ENCODE data around the gene INTS11. TPM values are rescaled to one million over a fixed set of nuclear protein-coding genes. Genes with fewer than 3 reads are reported as not detected.
A peak's percentile ranks its signal among the peaks of the same experiment; 100 is the strongest.

Gene INTS11
- total and polyA plus RNA-seq, 9 of the 15 experiments (the other 6 are each of a cell fraction or from before 2014, with no cell fraction given): 3.6 to 183 (median 110) TPM

- TF ChIP-seq TCF7L2 (IDR thresholded peaks at IDR 0.05; ENCODE audit: low read depth, low read length): no peak
- TF ChIP-seq CAMTA2 (CRISPR knock-in tag; conservative IDR thresholded peaks at IDR 0.05): no peak
- 0 out of 2 replicates have a peak, but pooled peaks have one; percentile 15 for TF ChIP-seq STAT6 (CRISPR knock-in tag; IDR thresholded peaks at IDR 0.05)
- TF ChIP-seq CREB1 (IDR thresholded peaks at IDR 0.05): no peak; the same call in 1 of the 2 replicates
- TF ChIP-seq CREB1 (CRISPR knock-in tag; IDR thresholded peaks at IDR 0.05): peak; percentile 53
- no peak; a peak in 1 of 6 replicates for TF ChIP-seq CTCF (IDR thresholded peaks at IDR 0.05 in 2 of 3, conservative IDR thresholded peaks at IDR 0.05 in 1 of 3; ENCODE audit: insufficient read depth in 2 of 3, low read depth in 1 of 3, low read length in 3 of 3)
- TF ChIP-seq ZNF239 (CRISPR knock-in tag; IDR thresholded peaks at IDR 0.05): 0 out of 2 replicates have a peak, but pooled peaks have one; percentile 16
- no peak for TF ChIP-seq BRD9 (IDR thresholded peaks at IDR 0.05; ENCODE audit: low read depth, partially characterized antibody)
- no peak for TF ChIP-seq TAF7 (tag; IDR thresholded peaks at IDR 0.05)
- TF ChIP-seq TEAD2 (tag; IDR thresholded peaks at IDR 0.05): no peak
- no peak for TF ChIP-seq RBM39 (optimal IDR thresholded peaks at IDR 0.05; ENCODE audit: low read depth, low read length)
- TF ChIP-seq CBFA2T3 (IDR thresholded peaks at IDR 0.05): no peak
- TF ChIP-seq HDAC3 (IDR thresholded peaks at IDR 0.05; ENCODE audit: borderline replicate concordance, partially characterized antibody): no peak
- TF ChIP-seq, protein P1, sequence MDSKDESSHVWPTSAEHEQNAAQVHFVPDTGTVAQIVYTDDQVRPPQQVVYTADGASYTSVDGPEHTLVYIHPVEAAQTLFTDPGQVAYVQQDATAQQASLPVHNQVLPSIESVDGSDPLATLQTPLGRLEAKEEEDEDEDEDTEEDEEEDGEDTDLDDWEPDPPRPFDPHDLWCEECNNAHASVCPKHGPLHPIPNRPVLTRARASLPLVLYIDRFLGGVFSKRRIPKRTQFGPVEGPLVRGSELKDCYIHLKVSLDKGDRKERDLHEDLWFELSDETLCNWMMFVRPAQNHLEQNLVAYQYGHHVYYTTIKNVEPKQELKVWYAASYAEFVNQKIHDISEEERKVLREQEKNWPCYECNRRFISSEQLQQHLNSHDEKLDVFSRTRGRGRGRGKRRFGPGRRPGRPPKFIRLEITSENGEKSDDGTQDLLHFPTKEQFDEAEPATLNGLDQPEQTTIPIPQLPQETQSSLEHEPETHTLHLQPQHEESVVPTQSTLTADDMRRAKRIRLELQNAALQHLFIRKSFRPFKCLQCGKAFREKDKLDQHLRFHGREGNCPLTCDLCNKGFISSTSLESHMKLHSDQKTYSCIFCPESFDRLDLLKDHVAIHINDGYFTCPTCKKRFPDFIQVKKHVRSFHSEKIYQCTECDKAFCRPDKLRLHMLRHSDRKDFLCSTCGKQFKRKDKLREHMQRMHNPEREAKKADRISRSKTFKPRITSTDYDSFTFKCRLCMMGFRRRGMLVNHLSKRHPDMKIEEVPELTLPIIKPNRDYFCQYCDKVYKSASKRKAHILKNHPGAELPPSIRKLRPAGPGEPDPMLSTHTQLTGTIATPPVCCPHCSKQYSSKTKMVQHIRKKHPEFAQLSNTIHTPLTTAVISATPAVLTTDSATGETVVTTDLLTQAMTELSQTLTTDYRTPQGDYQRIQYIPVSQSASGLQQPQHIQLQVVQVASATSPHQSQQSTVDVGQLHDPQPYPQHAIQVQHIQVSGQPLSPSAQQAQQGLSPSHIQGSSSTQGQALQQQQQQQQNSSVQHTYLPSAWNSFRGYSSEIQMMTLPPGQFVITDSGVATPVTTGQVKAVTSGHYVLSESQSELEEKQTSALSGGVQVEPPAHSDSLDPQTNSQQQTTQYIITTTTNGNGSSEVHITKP (IDR thresholded peaks at IDR 0.05; ENCODE audit: partially characterized antibody): no peak
- TF ChIP-seq SMC3 (conservative IDR thresholded peaks at IDR 0.05; ENCODE audit: insufficient read depth, low read depth, low read length): 0 out of 2 replicates have a peak, but pooled peaks have one; percentile 2
- TF ChIP-seq ATF7 (IDR thresholded peaks at IDR 0.05): peak; percentile 45; the same call in 1 of the 2 replicates
- peak; percentile 39; the same call in 1 of the 2 replicates for TF ChIP-seq FOSL1 (tag; conservative IDR thresholded peaks at IDR 0.05)
- TF ChIP-seq COPS2 (conservative IDR thresholded peaks at IDR 0.05): no peak
- no peak for TF ChIP-seq TRIM28 (IDR thresholded peaks at IDR 0.05)
- TF ChIP-seq SIX5 (IDR thresholded peaks at IDR 0.05; ENCODE audit: borderline replicate concordance in 1 of 2, insufficient read depth in 1 of 2, low read depth in 1 of 2, low read length in 2 of 2): peak in 1 of 2 experiments; percentile 50; a peak in 1 of 4 replicates
- peak; percentile 62 for TF ChIP-seq PHF20 (IDR thresholded peaks at IDR 0.05; ENCODE audit: partially characterized antibody)
Observed at GRCh38 chr1:1273512-1274298, 50.8 kb downstream of the INTS11 start, which contains the start of gene UBE2J2 (continued).

Measured in K562 (cell line).